HepG2 (cell line): ENCODE data around the gene FCHO1. TPM values are rescaled to one million over a fixed set of nuclear protein-coding genes. Genes with fewer than 3 reads are reported as not detected.

ENCODE experiments used
- ATAC-seq: fragments of 200-7000 bp; cut with Tn5 transposase; 3 replicates; pipeline ENCODE4 v1.9.1; 2020; ENCODE audit warnings: mild to moderate bottlenecking, moderate library complexity
- BruUV-seq: library from RNA; stranded (reverse); fragments of 400-500 nt; replicated peaks from 2 replicates; lab custom pipeline; 2021; lab: Mats Ljungman, UMichigan
- CTCF ChIA-PET: fragments of 300-600 bp; formaldehyde crosslinking; extraction: SDS; loops from one replicate; lab custom pipeline; 2021; ENCODE audit warnings: low total read pairs, inconsistent platforms, low intra/inter-chr PET ratio; lab: Yijun Ruan, JAX
- POLR2A ChIA-PET: fragments of 350-600 bp; sonication (Branson Sonifier 250); formaldehyde crosslinking; loops from one replicate; lab custom pipeline; 2020; ENCODE audit warnings: antibody characterized with exemption, inconsistent platforms; lab: Yijun Ruan, JAX
- DNase-seq: peaks from one replicate; pipeline ENCODE4 v3.0.0-alpha.2; 2015; ENCODE audit warnings: low spot score
- FAIRE-seq: peaks from 3 replicates; lab custom pipeline; 2011; peaks lifted over from hg19 to GRCh38; lab: Jason Lieb, UNC
- H2AFZ ChIP-seq: one replicate; pipeline ENCODE4 v1.6.1; 2011; ENCODE audit warnings: low read length, inconsistent platforms
- H3K27ac ChIP-seq: fragments of 300-600 bp; 3 replicates; pipeline ENCODE4 v1.8.0; 2011; ENCODE audit warnings: mixed run types, mild to moderate bottlenecking, mixed read lengths, low read length, inconsistent platforms; ENCODE audit not compliant: insufficient read depth; ENCODE audit errors: extremely low read length
- H3K27me3 ChIP-seq, 2 experiments: fragments of 200-600 bp in 1 of 2; 2 replicates in 1 of 2; 3 replicates in 1 of 2; pipeline versions ENCODE4 v1.6.0 to v1.8.0; 2011; ENCODE audit warnings: low read length in 2 of 2, mild to moderate bottlenecking in 2 of 2, moderate library complexity in 2 of 2, inconsistent platforms in 1 of 2; ENCODE audit not compliant: insufficient read depth in 2 of 2, control insufficient read depth in 1 of 2
- H3K36me3 ChIP-seq, 2 experiments: fragments of 200-600 bp in 1 of 2; replicated peaks in 1 of 2; 2 replicates in 1 of 2; 3 replicates in 1 of 2; pipeline versions ENCODE4 v1.5.1 to v1.8.0; 2011; ENCODE audit warnings: low read length in 2 of 2, inconsistent platforms in 1 of 2; ENCODE audit not compliant: insufficient read depth in 2 of 2, control insufficient read depth in 1 of 2
- H3K4me1 ChIP-seq: 2 replicates; pipeline ENCODE4 v1.5.1; 2012; ENCODE audit warnings: low read length, inconsistent platforms; ENCODE audit not compliant: insufficient read depth
- H3K4me2 ChIP-seq: 2 replicates; pipeline ENCODE4 v1.6.0; 2011; ENCODE audit warnings: low read depth, low read length, inconsistent platforms
- H3K4me3 ChIP-seq, 3 experiments: fragments of 200-600 bp in 1 of 3; sonication (generic), shearing (Covaris generic) in 1 of 3; replicated peaks in 1 of 3; 2 replicates each; pipeline ENCODE4 v1.5.1; 2011 to 2016; ENCODE audit warnings: low read length in 3 of 3, inconsistent platforms in 2 of 3, low read depth in 2 of 3, mild to moderate bottlenecking in 2 of 3, control low read depth in 1 of 3, mixed read lengths in 1 of 3; ENCODE audit not compliant: insufficient read depth in 1 of 3
- H3K79me2 ChIP-seq: one replicate; pipeline ENCODE4 v1.6.1; 2011; ENCODE audit warnings: low read length, inconsistent platforms; ENCODE audit not compliant: insufficient read depth
- H3K9ac ChIP-seq: 2 replicates; pipeline ENCODE4 v1.6.0; 2011; ENCODE audit warnings: mild to moderate bottlenecking, low read depth, low read length, inconsistent platforms; ENCODE audit not compliant: insufficient read depth
- H3K9me3 ChIP-seq: 2 replicates; pipeline ENCODE4 v1.5.1; 2012; ENCODE audit warnings: mild to moderate bottlenecking, low read length
- H4K20me1 ChIP-seq: 2 replicates; pipeline ENCODE4 v1.6.0; 2011; ENCODE audit warnings: inconsistent platforms, mild to moderate bottlenecking, low read length, moderate library complexity; ENCODE audit not compliant: insufficient read depth
- ADNP ChIP-seq: sonication (generic); formaldehyde crosslinking; IDR thresholded peaks from 2 replicates; pipeline ENCODE4 v1.4.0; 2020; ENCODE audit warnings: missing genetic modification reagents
- AGO2 ChIP-seq: fragments of 200-400 bp; formaldehyde crosslinking; optimal IDR thresholded peaks from 2 replicates; pipeline ENCODE3; 2017; ENCODE audit warnings: mild to moderate bottlenecking, low read depth, low read length, moderate library complexity
- ATF6 ChIP-seq: sonication (generic); formaldehyde crosslinking; conservative IDR thresholded peaks from 2 replicates; pipeline ENCODE4 v1.4.0; 2020; ENCODE audit warnings: missing genetic modification reagents
- ATF7 ChIP-seq, 2 experiments: fragments of 450-650 bp in 1 of 2; sonication (generic) in 1 of 2; formaldehyde crosslinking in 1 of 2; IDR thresholded peaks; 2 replicates each; pipeline versions ENCODE4 v1.4.0 to v1.6.1; 2016 to 2020; ENCODE audit warnings: antibody characterized with exemption in 1 of 2, mild to moderate bottlenecking in 1 of 2, missing genetic modification reagents in 1 of 2
- CCAR2 ChIP-seq: fragments of 200-400 bp; formaldehyde crosslinking; optimal IDR thresholded peaks from 2 replicates; pipeline ENCODE3; 2018; ENCODE audit warnings: low read depth, mild to moderate bottlenecking, low read length, moderate library complexity
- IKZF5 ChIP-seq: IDR thresholded peaks from 2 replicates; pipeline ENCODE4 v1.6.1; 2018; ENCODE audit warnings: missing genetic modification reagents, mild to moderate bottlenecking, missing compliant biosample characterization
- RARA ChIP-seq: IDR thresholded peaks from 2 replicates; pipeline ENCODE4 v1.6.1; 2016; ENCODE audit warnings: missing genetic modification reagents, missing compliant biosample characterization
- RBFOX2 ChIP-seq: fragments of 200-400 bp; formaldehyde crosslinking; IDR thresholded peaks from 2 replicates; pipeline ENCODE4 v1.6.1; 2017; ENCODE audit warnings: low read depth, mild to moderate bottlenecking, low read length
- SCMH1 ChIP-seq: sonication (generic); formaldehyde crosslinking; IDR thresholded peaks from 2 replicates; pipeline ENCODE4 v1.9.0; 2021; ENCODE audit warnings: missing genetic modification reagents, mild to moderate bottlenecking, borderline replicate concordance
- SOX5 ChIP-seq: IDR thresholded peaks from 2 replicates; pipeline ENCODE4 v1.6.1; 2016; ENCODE audit warnings: borderline replicate concordance
- TBX3 ChIP-seq: fragments of 450-650 bp; IDR thresholded peaks from 2 replicates; pipeline ENCODE4 v1.6.1; 2017; ENCODE audit warnings: antibody characterized with exemption, mild to moderate bottlenecking, inconsistent platforms, borderline replicate concordance
- TFDP2 ChIP-seq: sonication (generic); formaldehyde crosslinking; IDR thresholded peaks from 2 replicates; pipeline ENCODE4 v1.4.0; 2020; ENCODE audit warnings: missing genetic modification reagents
- XRCC5 ChIP-seq: fragments of 200-400 bp; formaldehyde crosslinking; optimal IDR thresholded peaks from 2 replicates; pipeline ENCODE3; 2017; ENCODE audit warnings: mild to moderate bottlenecking, low read length
- ZBTB38 ChIP-seq: sonication (generic); formaldehyde crosslinking; IDR thresholded peaks from 2 replicates; pipeline ENCODE4 v1.5.1; 2020; ENCODE audit warnings: mild to moderate bottlenecking, missing genetic modification reagents
- ZFP62 ChIP-seq: sonication (generic); formaldehyde crosslinking; IDR thresholded peaks from 2 replicates; pipeline ENCODE4 v1.4.0; 2020; ENCODE audit warnings: missing genetic modification reagents
- ZFYVE20 ChIP-seq: sonication (generic); formaldehyde crosslinking; IDR thresholded peaks from 2 replicates; pipeline ENCODE4 v1.8.0; 2023; ENCODE audit warnings: low read depth, mild to moderate bottlenecking, moderate library complexity, missing genetic modification reagents, borderline replicate concordance
- ZKSCAN5 ChIP-seq: sonication (generic); formaldehyde crosslinking; IDR thresholded peaks from 2 replicates; pipeline ENCODE4 v1.5.1; 2020; ENCODE audit warnings: mild to moderate bottlenecking, missing genetic modification reagents
- ZNF225 ChIP-seq: sonication (generic); formaldehyde crosslinking; IDR thresholded peaks from 2 replicates; pipeline ENCODE4 v1.4.0; 2020; ENCODE audit warnings: mild to moderate bottlenecking, missing genetic modification reagents
- ZNF34 ChIP-seq: sonication (generic); formaldehyde crosslinking; IDR thresholded peaks from 2 replicates; pipeline ENCODE4 v1.4.0; 2020; ENCODE audit warnings: mild to moderate bottlenecking, missing genetic modification reagents, borderline replicate concordance
- ZNF484 ChIP-seq: sonication (generic); formaldehyde crosslinking; IDR thresholded peaks from 2 replicates; pipeline ENCODE4 v1.5.1; 2020; ENCODE audit warnings: mild to moderate bottlenecking, low read depth, missing genetic modification reagents, borderline replicate concordance
- ZNF747 ChIP-seq: sonication (generic); formaldehyde crosslinking; IDR thresholded peaks from 2 replicates; pipeline ENCODE4 v1.8.1; 2023; ENCODE audit warnings: missing genetic modification reagents, mild to moderate bottlenecking, borderline replicate concordance
- ZNF878 ChIP-seq: sonication (generic); formaldehyde crosslinking; IDR thresholded peaks from 2 replicates; pipeline ENCODE4 v1.8.1; 2023; ENCODE audit warnings: mild to moderate bottlenecking, missing genetic modification reagents, moderate library complexity
- WGBS: methylation state at CpG from one replicate; pipeline ENCODE4 v1.1.6; 2017; ENCODE audit warnings: low lambda C conversion rate; 5-methylcytosine and 5-hydroxymethylcytosine counted together
- in situ Hi-C: cut with HindIII; loops from 2 replicates; pipeline ENCODE4 v1.10.0; 2017; ENCODE audit warnings: low pct_unique_long_range_greater_than_20kb; ENCODE audit not compliant: extremely low pct_ligation_motif_present
- intact Hi-C: fragments of 100-400 bp; cut with micrococcal nuclease; formaldehyde crosslinking; loops from one replicate; pipeline ENCODE4 v1.10.0; 2022; ENCODE audit not compliant: unreplicated experiment
- polyA plus RNA-seq, 8 experiments: library from polyadenylated mRNA; depleted of rRNA in 3 of 8; stranded (reverse) in 7 of 8; unstranded in 1 of 8; fragments of >200 nt; fragmentation: Illumina TruSeq in 4 of 8; extraction: Trizol in 4 of 8; gene quantifications; 2 replicates each; pipeline versions ENCODE4 v1.2.1 to v1.2.3, GENCODE V29; 2011 to 2016; ENCODE audit warnings: low read depth in 4 of 8, missing spikeins in 1 of 8, mixed read lengths in 1 of 8; ENCODE audit not compliant: insufficient read depth in 1 of 8
- total RNA-seq, 5 experiments: library from RNA; depleted of rRNA; stranded (reverse); fragments of >200 nt; fragmentation: Illumina TruSeq; extraction: Trizol; gene quantifications; 2 replicates each; pipeline ENCODE4 v1.2.3, GENCODE V29; 2016; ENCODE audit warnings: low read depth in 1 of 5

The FCHO1 gene
- total and polyA plus RNA-seq, 2 of the 13 experiments (the other 11 are each of a cell fraction or from before 2014, with no cell fraction given) = 1.3 to 3.1 TPM

GRCh38 chr19:17831419-17831888 lies 80.2 kb downstream of the FCHO1 start:
- DNase-seq (no peak), ATAC-seq (no peak), FAIRE-seq (no peak)
- Histone ChIP-seq H3K4me3 (no peak overlapping the region), H2AFZ (no peak overlapping the region), H3K9me3 (no peaks in the 10 kb centered on the region), H4K20me1 (no peaks in the 10 kb centered on the region), H3K4me1 (0 out of 2 replicates have a peak, but pooled peaks cover 6% of the 10 kb centered on the region), H3K4me2 (no peak overlapping the region), H3K27me3 (no peaks in the 10 kb centered on the region), H3K36me3 (no peaks in the 10 kb centered on the region; a peak in 2 of 5 replicates), H3K79me2 (no peaks in the 10 kb centered on the region), H3K27ac (no peak overlapping the region), H3K9ac (no peak overlapping the region)
- no TSS peak for BruUV-seq
- WGBS = 90% methylated on average over 21 of the region's 25 CpGs
- no peak for TF ChIP-seq ZNF484
- 0 out of 2 replicates have a peak, but pooled peaks have one; percentile 0 for TF ChIP-seq ZBTB38 (CRISPR knock-in tag)
- no peak for TF ChIP-seq ATF6 (CRISPR knock-in tag)
- no peak for TF ChIP-seq TBX3
- peak; percentile 18 for TF ChIP-seq AGO2
- no peak for TF ChIP-seq RARA (CRISPR knock-in tag)
- TF ChIP-seq SOX5 (CRISPR knock-in tag) = no peak
- TF ChIP-seq ZKSCAN5 (CRISPR knock-in tag) = no peak
- peak; percentile 34; the same call in 1 of the 2 replicates for TF ChIP-seq RBFOX2
- no peak for TF ChIP-seq ADNP (CRISPR knock-in tag)
- TF ChIP-seq ATF7 (IDR thresholded peaks at IDR 0.05) = no peak
- TF ChIP-seq ATF7 (CRISPR knock-in tag; IDR thresholded peaks at IDR 0.05) = no peak
- TF ChIP-seq ZNF225 (CRISPR knock-in tag) = no peak
- TF ChIP-seq IKZF5 = no peak
- TF ChIP-seq ZFP62 (CRISPR knock-in tag) = no peak
- no peak for TF ChIP-seq XRCC5
- no peak for TF ChIP-seq ZNF747
- no peak for TF ChIP-seq SCMH1 (CRISPR knock-in tag)
- no peak for TF ChIP-seq TFDP2 (CRISPR knock-in tag)
- no peak for TF ChIP-seq ZFYVE20
- no peak for TF ChIP-seq CCAR2
- no peak for TF ChIP-seq ZNF34 (CRISPR knock-in tag)
- no peak for TF ChIP-seq ZNF878 (CRISPR knock-in tag)
- intact Hi-C loops (no loop called here), in situ Hi-C loops (no loop called here)
- ChIA-PET POLR2A (interaction anchor here (0.8 to 1.2 kb wide), 2 partner anchors 16 to 28 kb away, joined by 4 read pairs; partner anchors contain the start of gene JAK3), CTCF (no interaction called here)
